DMS79 (cell line): ENCODE data around the gene TUBB4A.
"Not testable (repeated sequence)": the region's sequence is repeated elsewhere in the genome, so short reads cannot be mapped to it uniquely, and the experiment has no call there.

Experiments used
- DNase-seq: peaks from one replicate; lab custom pipeline; 2025; lab: John Stamatoyannopoulos, UW

The TUBB4A gene

DNA sequence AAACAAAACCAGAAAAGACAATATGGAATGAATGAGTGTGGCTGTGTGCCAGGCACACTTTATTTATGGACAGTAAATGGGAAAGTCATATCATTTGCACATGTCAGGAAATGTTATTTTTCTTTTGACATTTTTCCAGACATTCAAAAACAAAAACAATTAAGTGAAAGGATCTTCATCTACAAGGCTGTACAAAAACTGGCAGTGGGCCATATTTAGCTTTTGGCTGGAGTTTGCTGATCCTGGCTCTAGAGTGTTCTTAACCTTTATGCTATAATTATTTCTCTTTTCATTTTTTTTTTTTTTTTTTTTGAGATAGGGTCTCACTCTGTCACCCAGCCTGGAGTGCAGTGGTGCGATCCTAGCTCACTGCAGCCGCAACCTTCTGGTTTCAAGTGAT lies 22.2 kb upstream of the TUBB4A start:
- DNase-seq, result peak; percentile 0

DNA sequence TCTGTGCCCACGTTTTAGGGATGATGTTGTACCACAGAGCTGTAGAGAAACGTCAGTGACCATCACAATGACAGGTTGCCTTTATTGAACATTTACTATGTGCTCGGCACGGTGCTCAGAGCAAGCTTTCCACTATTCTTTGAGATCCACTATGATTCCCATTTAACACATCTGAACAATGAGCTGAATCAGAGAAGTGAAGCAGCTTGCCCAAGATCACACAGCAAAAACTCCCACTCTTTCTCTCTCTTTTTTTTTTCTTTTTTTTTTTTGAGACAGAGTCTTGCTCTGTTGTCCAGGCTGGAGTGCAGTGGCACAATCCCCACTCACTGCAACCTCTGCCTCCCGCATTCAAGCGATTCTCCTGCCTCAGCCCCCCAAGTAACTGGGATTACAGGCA lies 20.6 kb upstream of the TUBB4A start:
- no peak for DNase-seq

DNA sequence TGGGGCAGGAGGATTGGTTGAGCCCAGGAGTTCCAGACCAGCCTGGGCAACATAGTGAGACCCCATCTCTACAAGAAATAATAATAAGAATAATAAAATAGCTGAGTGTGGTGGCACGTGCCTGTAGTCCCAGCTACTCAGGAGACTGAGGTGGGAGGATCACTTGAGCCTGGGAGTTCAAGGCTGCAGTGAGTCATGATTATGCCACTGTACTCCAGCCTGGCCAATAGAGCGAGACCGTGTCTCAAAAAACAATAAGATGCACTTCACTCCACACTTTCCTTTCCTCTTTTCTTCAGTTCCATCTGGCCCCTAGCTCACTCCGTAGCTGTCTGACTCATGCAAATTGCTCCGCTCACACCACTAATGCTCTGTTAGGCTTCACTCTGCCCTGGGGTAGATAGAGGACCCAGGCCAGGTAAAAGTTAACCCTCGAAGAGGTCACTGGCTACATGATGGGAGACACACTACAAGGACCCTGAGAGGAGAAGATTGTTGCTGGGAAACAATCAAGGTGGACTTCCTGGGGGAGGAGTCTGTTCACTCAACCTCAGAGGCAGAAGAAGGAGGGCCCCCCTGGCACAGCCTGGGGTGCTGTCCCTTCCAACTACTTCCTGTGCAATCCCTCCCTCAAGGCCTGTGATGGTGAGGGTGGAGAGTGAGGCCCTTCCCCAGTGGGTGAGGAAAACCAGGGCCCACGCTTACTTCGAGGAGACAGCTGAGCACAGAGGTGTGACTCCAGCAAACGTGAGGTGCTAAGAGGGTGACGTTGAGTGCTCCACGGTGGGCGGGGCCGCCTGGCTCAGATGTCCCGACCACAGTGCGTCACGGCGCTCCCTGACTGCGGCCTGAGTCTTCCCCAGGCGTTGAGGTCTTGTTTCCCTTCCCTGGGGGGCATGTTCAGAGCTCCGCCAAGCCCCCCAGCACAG lies 19.9 kb upstream of the TUBB4A start:
- DNase-seq, result no peak

DNA sequence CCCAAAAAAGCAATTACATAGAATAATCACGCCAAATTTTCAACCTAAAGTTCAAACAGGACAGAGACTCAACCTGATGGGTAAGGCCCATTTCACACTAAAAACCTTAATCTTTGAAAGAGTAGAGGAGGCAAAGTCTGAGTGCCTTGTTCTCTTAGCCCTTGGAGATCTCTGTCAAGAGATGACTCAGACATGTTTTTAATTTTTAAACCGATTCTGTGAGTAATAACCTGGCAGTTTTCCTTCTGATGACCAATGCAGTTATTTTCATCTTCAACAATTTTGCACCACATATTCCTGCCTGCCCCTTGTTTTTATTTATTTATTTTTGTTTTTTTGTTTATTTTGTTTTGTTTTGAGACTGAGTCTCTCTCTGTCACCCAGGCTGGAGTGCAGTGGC lies 17.2 kb upstream of the TUBB4A start:
- no peak for DNase-seq

DNA sequence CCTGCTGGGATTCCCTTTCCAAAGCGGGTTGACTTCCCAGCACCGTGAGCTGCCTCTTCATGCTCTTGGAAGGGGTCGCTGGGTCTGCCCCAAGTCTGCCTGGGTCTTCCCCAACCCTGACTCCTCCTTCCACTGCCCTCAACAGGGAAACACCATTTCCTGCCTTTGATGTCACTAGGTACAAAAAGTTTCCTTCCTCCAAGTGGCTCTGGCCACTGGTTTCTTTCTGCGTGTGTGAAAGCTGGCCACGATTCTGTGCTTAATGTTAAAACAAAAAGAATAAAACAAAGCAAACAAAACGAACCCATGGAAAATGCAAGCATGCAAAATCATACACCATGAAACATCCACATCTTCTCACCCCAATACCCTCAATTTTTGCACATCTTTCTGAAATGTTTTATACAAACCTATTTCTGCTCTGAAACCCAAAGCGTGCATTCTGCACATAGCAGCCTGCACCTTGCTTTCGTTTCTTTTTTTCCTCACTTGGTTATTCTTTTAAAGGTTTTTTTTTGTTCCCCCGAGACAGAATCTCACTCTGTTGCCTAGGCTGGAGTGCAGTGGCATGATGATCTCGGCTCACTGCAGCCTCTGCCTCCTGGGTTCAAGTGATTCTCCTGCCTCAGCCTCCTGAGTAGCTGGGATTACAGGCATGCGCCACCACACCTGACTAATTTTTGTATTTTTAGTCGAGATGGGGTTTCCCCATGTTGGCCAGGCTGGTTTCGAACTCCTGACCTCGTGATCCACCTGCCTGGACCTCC lies 16.2 kb upstream of the TUBB4A start:
- DNase-seq, result no peak

DNA sequence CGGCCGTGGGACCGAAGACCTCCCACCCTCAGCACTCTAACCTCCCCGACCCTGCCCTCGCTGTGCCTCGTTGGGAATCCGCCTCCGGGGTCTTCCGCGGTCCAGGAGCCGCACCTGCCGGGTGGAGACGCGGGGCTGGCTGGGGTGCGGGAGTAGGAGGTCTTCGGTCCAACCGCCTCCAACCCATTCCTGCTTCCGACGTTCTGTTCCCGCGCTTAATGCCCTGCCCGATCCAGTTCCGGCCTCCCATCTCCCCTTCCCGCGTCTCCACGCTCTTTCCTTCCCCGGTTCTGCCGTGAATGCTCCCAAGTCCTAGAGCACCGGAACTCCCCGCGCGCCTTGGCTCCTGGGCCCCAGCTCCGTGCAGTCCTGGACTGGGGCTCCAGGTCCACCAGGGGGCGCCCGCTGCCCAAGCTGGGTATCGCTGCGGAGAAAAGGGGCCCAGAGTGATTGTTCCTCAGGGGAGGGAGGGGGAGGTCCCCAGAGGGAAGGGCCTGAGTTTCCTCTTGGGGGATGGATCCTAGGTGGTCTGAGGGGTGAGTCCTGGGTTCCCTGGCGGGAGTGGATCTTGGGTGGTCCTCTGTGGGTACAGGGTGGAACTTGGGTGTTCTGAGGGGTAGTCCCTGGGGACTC lies 14.7 kb upstream of the TUBB4A start:
- peak; percentile 64 for DNase-seq

DNA sequence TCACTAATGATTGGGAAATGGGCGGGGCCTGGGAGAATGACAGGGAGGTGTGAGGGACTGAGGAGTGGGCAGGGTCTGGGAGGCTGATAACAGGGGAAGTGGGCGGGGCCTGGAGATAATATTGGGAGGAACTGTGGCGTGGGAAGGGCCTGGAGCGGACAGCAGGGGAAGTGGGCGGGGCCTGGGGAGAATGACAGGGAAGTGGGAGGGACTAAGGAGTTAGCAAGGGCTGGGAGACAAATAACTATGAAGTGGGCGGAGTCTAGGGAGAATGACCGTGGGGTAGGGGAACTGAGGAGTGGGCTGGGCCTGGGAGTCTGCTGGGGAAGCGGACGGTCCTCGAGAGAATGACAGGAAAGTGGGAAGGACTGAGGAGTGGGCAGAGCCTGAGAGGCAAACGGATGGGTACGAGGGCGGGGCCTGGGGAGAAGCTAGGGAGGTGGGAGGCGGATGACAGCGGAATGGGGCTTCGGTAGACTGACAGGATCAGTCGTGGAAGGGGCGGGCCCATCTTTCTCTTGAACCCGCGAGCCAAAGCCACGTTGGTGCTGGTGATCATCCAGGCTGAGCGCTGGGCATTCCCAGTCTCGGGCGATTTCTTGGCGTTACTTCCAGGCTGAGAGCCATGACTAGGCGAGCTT lies 14.0 kb upstream of the TUBB4A start:
- DNase-seq, result peak; percentile 27

DNA sequence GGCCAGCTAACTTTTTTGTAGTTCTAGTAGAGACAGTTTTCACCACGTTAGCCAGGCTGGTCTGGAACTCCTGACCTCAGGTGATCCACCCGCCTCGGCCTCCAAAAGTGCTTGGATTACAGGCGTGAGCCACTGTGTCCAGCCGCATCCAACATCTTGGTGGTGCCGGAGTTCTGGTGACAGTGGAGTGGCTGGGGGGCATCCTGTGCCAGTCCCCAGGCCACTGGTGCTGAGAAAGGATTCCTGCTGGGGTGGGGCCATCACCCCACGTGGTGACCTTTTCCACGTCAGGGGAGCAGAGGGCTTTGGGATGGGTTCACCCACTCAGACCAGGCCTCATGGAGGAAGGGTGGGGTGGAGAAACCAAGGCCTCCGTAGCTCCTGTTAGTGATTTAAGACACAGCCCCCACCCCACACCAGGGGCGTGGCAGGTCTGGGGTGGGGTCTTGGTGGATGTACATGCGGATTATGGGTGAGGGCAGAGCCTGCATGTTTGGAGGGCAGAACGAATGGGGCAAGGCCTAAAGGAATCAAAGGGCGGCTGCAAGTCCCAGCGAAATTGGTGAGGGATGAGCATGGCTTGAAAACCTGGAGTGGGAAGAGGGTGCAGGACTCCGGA lies 12.9 kb upstream of the TUBB4A start:
- no peak for DNase-seq

DNA sequence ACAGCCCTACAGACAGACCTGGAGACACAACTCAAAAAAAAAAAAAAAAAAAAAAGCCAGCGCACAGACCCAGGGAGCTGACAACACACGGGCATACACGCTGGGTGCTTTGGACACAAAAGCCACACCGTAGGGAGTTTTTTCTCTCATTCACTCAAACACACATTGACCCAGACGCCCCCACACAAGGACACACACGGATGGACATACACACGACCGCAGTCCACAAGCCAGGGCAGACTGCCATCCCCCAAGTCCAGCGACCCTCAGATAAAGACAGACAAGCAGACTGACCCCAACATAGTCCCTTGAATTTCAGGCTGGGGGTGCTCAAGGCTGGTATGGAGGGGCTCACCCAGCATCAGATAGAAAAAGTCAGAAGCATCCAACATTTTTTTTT lies 12.0 kb upstream of the TUBB4A start:
- DNase-seq, result no peak

DNA sequence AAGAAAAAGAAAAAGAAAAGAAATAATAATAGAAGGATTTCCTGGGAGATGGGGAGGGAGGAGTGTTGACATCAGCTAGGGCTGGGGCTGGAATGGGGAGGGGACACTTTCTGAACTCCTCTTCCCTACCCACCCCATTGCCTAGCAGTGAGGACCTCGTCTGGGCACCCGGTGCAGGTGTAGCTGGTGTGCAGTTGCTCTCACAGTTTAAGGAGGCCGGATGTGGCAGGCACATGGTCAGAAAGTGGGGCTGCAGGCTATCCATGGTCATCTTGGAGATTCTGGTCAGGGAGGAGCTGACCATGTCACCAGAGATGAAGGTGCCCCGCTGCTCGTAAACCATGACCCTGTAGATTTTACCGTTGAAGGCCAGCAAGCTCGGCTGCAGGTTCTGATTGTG lies 8.5 kb upstream of the TUBB4A start:
- DNase-seq, result no peak

DNA sequence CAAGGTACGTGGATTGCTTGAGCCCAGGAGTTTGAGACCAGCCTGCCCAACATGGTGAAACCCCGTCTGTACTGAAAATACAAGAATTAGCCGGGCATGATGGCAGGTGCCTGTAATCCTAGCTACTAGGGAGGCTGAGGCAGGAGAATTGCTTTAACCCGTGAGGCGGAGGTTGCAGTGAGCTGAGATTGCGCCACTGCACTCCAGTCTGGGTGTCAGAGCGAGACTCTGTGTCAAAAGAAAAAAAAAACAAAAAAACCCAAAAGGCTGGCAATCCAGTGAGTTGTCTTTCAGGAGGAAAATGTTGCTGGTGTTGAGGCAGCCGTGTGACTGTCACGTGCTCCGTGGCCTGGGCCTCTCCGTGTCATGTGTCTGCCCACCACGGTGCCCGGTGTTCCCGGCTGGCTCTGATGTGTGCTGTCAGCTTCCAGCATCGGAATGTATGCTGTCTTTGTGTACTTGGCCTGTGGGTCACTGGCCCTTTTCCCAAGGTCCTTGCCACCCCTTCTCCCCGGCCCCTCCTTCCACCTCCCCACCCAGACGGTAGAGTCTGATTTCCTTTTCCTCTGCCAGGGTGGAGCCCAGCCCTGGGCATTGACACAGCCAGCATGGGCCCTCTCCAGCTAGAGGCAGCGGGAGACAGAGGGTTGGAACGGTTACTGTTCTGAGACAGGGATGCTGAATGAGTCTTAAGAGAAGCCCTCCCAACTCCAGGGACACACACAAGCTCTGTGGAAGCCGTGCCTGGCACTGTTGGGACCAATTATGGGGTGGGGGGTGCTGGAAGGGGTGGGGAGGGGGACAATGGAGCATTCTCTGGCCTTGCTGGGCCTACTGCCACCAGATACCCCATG lies 7.2 kb upstream of the TUBB4A start:
- no peak for DNase-seq

DNA sequence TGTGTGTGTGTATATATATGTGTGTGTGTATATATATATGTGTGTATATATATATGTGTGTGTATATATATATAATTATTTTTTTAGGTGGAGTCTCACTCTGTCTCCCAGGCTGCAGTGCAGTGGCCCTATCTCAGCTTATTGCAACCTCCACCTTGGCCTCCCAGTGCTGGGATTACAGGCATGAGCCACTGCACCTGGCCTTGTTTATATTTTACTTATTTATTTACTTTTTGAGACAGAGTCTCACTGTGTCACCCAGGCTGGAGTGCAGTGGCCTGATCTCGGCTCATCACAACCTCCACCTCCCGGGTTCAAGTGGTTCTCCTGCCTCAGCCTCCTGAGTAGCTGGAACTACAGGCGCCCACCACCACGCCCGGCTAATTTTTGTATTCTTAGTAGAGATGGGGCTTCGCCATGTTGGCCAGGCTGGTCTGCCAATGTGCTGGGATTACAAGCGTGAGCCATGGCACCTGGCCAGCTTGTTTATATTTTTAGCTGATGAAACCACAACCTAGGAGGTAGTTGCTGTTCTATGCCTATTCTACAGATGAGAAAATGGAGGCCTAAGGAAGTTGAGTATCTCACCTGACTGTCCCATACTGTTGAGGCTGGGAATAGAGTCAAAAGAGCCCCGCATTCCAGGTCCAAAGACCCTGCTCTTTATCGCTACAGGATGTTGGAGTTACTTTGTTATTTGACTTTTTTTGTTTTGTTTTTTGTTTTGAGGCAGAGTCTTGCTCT lies 6.1 kb upstream of the TUBB4A start:
- not testable (repeated sequence) for DNase-seq

DNA sequence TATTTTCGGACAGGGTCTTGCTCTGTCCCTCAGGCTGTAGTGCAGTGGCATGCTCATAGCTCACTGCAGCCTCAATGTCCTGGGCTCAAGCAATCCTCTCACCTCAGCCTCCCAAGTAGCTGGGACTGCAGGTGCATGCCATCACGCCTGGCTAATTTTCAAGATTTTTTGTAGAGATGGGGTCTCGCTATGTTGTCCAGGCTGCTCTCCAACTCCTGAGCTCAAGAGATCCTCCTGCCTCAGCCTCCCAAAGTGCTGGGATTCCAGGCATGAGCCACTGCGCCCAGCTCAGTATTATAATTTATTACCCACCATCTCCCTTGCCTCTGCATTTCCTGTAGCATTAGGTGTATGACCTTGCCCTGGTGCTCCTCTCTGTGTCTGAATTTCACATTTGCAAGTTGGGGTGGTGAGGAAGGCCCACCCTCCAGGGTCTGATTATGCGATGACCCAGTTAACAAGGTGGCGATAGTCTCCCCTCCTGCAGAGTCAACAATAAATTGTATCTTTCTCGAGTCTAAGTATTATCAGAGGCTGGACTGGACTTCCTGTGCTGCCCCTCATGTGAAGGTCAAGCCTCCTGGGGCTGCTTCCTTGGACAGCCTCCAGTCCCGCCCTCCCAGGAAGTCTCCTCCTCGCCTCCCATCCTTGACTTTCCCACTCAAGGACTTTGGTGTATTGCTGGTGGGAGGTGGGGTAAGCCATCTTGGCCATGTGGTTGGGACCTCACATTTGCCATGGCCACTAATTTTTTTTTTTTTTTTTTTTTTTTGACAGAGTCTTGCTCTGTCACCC lies 1.5 kb upstream of the TUBB4A start:
- no peak for DNase-seq

DNA sequence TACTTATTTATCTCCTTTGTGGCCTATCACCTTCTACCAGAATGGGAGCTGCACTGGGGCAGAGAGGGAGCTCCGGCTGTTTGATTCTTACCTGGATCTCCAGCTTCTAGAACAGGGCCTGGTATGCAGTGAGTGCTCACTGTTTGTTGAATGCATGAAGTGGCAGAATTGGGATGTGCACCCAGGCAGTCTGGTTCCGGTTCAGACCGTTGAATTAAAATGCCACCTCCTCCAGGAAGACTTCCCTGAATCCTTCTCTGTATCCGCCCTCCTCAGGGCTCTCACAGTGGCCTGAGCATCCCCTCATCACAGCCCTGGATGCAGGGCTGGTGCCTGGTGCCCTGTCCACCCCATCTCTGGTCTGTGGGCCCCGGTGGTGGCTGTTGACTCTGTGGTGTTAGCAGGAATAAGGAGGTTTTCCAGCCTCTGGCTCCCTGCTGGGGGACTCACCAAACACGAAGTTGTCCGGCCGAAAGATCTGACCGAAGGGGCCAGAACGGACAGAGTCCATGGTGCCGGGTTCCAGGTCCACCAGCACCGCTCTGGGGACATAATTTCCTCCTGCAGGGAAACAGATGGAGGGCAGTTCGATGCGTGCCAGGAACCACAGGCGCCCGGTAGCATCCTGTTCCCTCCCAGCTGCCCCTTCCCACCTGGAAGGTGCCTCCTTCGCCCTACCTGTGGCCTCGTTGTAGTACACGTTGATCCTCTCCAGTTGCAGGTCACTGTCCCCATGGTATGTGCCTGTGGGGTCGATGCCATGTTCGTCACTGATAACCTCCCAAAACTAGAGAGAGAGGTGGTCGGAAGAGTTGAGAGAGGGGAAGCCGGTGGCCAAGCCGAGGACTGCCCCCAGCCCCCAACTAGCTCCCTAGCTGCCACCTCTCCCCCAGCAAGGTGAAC lies 1.0 kb downstream of the TUBB4A start:
- no peak for DNase-seq

DNA sequence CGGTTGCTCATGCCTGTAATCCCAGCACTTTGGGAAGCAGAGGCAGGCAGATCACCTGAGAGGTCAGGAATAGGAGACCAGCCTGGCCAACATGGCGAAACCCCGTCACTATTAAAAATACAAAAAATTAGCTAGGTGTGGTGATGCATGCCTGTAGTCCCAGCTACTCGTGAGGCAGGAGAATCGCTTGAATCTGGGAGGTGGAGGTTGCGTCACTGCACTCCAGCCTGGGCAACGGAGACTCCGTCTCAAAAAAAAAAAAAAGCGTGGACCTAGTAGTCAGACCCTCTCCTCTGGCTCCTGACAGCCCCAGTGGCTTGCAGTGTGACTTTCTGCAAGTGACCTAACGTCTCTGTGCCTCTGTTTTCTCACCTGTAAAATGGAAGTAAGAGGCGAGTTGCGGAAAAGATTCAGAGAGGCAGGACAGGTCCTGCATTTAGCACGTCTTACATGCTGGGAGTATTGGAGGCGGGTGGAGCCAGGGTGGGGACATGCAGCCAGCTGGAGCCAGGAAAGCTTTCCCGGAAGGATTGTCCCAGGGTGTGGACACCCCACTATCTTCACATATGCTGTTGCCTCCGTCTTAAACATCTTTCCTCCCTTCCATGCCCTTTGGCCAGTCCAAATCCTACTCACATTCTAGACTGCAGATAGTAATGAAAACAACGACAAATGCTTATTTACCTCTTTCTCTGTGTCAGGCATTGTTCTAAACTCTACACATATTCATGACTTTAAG lies 2.9 kb downstream of the TUBB4A start:
- no peak for DNase-seq

DNA sequence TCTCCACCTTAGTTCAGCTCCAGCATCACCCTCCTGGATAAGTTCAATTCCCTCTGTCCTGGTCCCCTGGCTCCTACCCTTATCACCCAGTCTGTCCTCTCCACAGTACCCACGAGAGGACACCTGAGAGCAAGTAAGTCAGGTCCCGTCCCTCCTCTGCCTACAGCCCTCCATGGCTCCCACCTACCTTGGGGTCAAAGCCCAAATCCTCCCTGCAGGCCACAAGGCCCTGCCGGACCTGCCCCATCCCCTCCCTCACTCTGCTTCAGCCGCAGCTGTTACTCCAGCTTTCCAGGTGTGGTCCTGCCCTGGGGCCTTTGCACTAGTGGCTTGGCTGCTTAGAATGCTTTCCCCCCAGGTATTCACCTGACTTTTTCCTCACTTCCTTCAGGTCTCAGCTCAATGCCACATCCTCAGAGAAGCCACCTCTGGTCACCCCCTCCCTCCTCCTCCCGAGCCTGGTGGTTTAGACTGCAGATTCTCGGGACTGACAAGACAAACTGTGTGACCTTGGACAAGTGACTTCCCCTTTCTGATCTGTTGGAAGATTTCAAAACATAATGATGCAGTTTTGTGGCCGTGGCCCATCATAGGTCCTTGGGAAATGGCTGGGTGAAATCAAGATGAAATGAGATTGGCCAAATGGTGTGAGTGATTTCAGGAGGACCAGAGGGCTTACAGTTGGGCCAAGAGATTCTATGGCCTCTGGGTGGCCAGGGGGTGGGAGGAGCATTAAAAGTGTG lies 3.6 kb downstream of the TUBB4A start:
- no peak for DNase-seq

DNA sequence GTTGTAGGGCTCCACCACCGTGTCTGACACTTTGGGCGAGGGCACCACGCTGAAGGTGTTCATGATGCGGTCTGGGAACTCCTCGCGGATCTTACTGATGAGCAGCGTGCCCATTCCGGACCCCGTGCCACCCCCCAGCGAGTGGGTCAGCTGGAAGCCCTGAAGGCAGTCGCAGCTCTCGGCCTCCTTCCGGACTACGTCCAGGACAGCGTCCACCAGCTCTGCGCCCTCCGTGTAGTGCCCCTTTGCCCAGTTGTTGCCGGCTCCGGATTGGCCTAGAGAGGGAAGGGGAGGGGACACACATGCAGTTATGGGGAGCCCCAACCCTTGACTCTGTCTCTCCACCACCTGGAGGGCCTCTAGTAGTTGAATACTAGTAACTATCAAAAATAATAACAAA lies 6.2 kb downstream of the TUBB4A start:
- no peak for DNase-seq
